T-helper 2 cell treated with Interferon-gamma antibody and Interleukin-4, amounts not matched to agents 100 ng/mL and 5 ng/mL, for 36 hours (primary cell): Measurements from ENCODE around the gene CCDC50. TPM values are rescaled to one million over a fixed set of nuclear protein-coding genes. Genes with fewer than 3 reads are reported as not detected.

Experiments used
- intact Hi-C: fragments of 100-400 bp; cut with micrococcal nuclease; formaldehyde crosslinking; loops from one replicate; pipeline ENCODE4 v1.15.1; 2023
- total RNA-seq: library from RNA; stranded (reverse); gene quantifications from 2 replicates; pipeline ENCODE4 v1.2.3, GENCODE V29; 2022

Gene CCDC50
- total RNA-seq, 1 donor from 2014 or later, result 17.7 TPM

- intact Hi-C loops, result no loop called here
These were observed 47.4 kb downstream of the CCDC50 start for GRCh38 chr3:191376516-191377141.

GRCh38 chr3:191378142-191378812 lies 49.1 kb downstream of the CCDC50 start:
- intact Hi-C loops, result no loop called here

GRCh38 chr3:191379446-191379845 lies 50.3 kb downstream of the CCDC50 start:
- intact Hi-C loops, result no loop called here

- intact Hi-C loops, result no loop called here
These were observed 50.8 kb downstream of the CCDC50 start for GRCh38 chr3:191380001-191380400.

GRCh38 chr3:191381303-191381702 lies 52.1 kb downstream of the CCDC50 start:
- intact Hi-C loops, result no loop called here

GRCh38 chr3:191382661-191383060 lies 53.5 kb downstream of the CCDC50 start:
- intact Hi-C loops, result no loop called here

- intact Hi-C loops, result no loop called here
These were observed 53.9 kb downstream of the CCDC50 start for GRCh38 chr3:191383124-191383523.

GRCh38 chr3:191385101-191385500 lies 55.9 kb downstream of the CCDC50 start:
- intact Hi-C loops, result no loop called here

- intact Hi-C loops, result no loop called here
These were observed 58.4 kb downstream of the CCDC50 start for GRCh38 chr3:191387441-191388077.

- intact Hi-C loops, result no loop called here
These were observed 59.6 kb downstream of the CCDC50 start for GRCh38 chr3:191388823-191389222.

- intact Hi-C loops, result loop anchor here (10.0 kb wide), 1 partner anchor 146 kb away; no protein-coding TSS in a partner anchor
These were observed 61.4 kb downstream of the CCDC50 start for GRCh38 chr3:191390580-191390979.

- intact Hi-C loops, result loop anchor here (10.0 kb wide), 1 partner anchor 147 kb away; no protein-coding TSS in a partner anchor
These were observed 62.9 kb downstream of the CCDC50 start for GRCh38 chr3:191391861-191392808.

- intact Hi-C loops, result loop anchor here (10.0 kb wide), 1 partner anchor 148 kb away; no protein-coding TSS in a partner anchor
These were observed 64.0 kb downstream of the CCDC50 start for GRCh38 chr3:191393146-191393545.

- intact Hi-C loops, result loop anchor here (10.0 kb wide), 1 partner anchor 153 kb away; no protein-coding TSS in a partner anchor
These were observed 68.6 kb downstream of the CCDC50 start for GRCh38 chr3:191397771-191398170.

- intact Hi-C loops, result loop anchor here (10.0 kb wide), 1 partner anchor 154 kb away; no protein-coding TSS in a partner anchor
These were observed 69.4 kb downstream of the CCDC50 start for GRCh38 chr3:191398607-191399006.

GRCh38 chr3:191399918-191400317 lies 70.7 kb downstream of the CCDC50 start:
- intact Hi-C loops, result loop anchor here (10.0 kb wide), 1 partner anchor 155 kb away; no protein-coding TSS in a partner anchor

- intact Hi-C loops, result no loop called here
These were observed 72.7 kb downstream of the CCDC50 start for GRCh38 chr3:191401775-191402357.

GRCh38 chr3:191409791-191410359 lies 80.7 kb downstream of the CCDC50 start:
- intact Hi-C loops, result no loop called here

GRCh38 chr3:191412759-191413158 lies 83.6 kb downstream of the CCDC50 start:
- intact Hi-C loops, result no loop called here

GRCh38 chr3:191414286-191414685 lies 85.1 kb downstream of the CCDC50 start:
- intact Hi-C loops, result no loop called here
